Measurements from ENCODE around the gene MEF2C. TPM values are rescaled to one million over a fixed set of nuclear protein-coding genes. Genes with fewer than 3 reads are reported as not detected.

Gene MEF2C
- total and polyA plus RNA-seq, 2 experiments from 2014 or later: 0.97 to 1.6 TPM

GRCh38 chr5:88827997-88828396, 55.0 kb downstream of the MEF2C start (continued):
- no peak for TF ChIP-seq JUNB (IDR thresholded peaks at IDR 0.05; ENCODE audit: unreplicated experiment)

- H3K9me2 ChIP-seq (ENCODE audit: insufficient read depth): no peaks in the 10 kb centered on the region
- DNase-seq (ENCODE audit: low spot score) (peak; percentile 18), ATAC-seq (peak; percentile 70)
- Mint-ChIP-seq H3K27ac (0 out of 2 replicates have a peak overlapping the region, but pooled peaks have one; percentile 6), H3K36me3 (ENCODE audit: low read depth) (no peaks in the 10 kb centered on the region), H3K4me1 (peaks cover 40% of the 10 kb centered on the region), H3K9me3 (no peaks in the 10 kb centered on the region), H3K4me3 (no peak overlapping the region), H3K27me3 (ENCODE audit: insufficient read depth, low read depth, poor library complexity) (peaks cover 2% of the 10 kb centered on the region)
- peaks cover 37% of the 10 kb centered on the region for H3K4me1 ChIP-seq (ENCODE audit: insufficient read depth)
- no peaks in the 10 kb centered on the region for H3F3A ChIP-seq (replicated peaks; ENCODE audit: low read depth)
- no peaks in the 10 kb centered on the region for H3K36me3 ChIP-seq (ENCODE audit: insufficient read depth)
- no peak overlapping the region for H3K4me3 ChIP-seq
- 0 out of 2 replicates have a peak overlapping the region, but pooled peaks have one; percentile 48 for H2AFZ ChIP-seq
- no peaks in the 10 kb centered on the region for H3K79me2 ChIP-seq (replicated peaks; ENCODE audit: insufficient read depth)
- H3K4me2 ChIP-seq: no peak overlapping the region
- H3K27me3 ChIP-seq (ENCODE audit: insufficient read depth): no peaks in the 10 kb centered on the region
- H4K20me1 ChIP-seq (replicated peaks; ENCODE audit: insufficient read depth): no peaks in the 10 kb centered on the region
- no peak for TF ChIP-seq ETS1 (IDR thresholded peaks at IDR 0.05)
- no peak for TF ChIP-seq POLR2AphosphoS5 (IDR thresholded peaks at IDR 0.05; ENCODE audit: low read depth)
- TF ChIP-seq CREB1 (CRISPR knock-in tag; IDR thresholded peaks at IDR 0.05; ENCODE audit: low read depth): no peak
- TF ChIP-seq CTCF (conservative IDR thresholded peaks at IDR 0.05; ENCODE audit: low read depth in 2 of 2): no peak
- no peak for TF ChIP-seq REST (IDR thresholded peaks at IDR 0.05; ENCODE audit: unreplicated experiment)
- TF ChIP-seq ZNF331 (CRISPR knock-in tag; IDR thresholded peaks at IDR 0.05; ENCODE audit: low read depth): no peak
- no peak overlapping the region for H3K27ac ChIP-seq (ENCODE audit: low read depth)
These were observed 56.1 kb downstream of the MEF2C start for GRCh38 chr5:88826646-88827585.
